ENCODE data around the gene COMMD7. TPM values are rescaled to one million over a fixed set of nuclear protein-coding genes. Genes with fewer than 3 reads are reported as not detected.

COMMD7 gene
- total and polyA plus RNA-seq, 5 donors from 2014 or later = 52.3 to 157 (median 127) TPM

DNA sequence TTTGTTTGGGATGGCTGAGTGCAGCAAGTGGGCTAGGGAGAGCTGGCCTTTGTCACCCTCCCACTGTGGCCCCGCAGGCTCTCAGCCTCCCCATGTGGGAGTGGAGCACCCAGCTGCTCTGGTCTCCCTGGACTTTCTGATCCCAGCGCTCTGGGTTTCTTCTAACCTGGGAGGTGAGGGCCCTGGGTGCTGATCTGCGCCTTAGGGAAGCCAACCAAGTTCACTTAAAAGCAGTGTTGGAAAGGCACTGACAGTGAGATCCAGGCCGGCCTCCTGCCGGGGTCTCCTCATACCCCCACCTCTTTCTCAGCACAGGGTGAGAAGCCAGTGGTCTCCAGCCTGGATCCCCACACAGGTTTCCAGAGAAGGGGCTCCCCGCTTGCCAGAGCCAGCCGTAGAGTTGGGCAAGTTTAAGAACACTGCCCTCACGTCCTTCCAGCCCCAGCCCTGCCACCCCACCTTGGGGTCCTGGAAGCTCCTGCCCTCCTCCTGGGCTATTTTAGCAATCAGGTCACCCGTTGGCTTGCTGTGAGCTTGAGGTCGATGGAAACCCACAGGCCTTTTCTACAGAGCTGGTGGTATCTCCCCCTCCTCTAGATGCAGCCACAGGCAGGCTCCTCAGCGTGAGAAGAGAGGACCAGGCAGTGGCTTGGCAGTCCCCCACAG, 79.1 kb downstream of the COMMD7 start:
- Histone ChIP-seq H3K4me1 (ENCODE audit: control insufficient read depth, insufficient read depth, low read length, poor library complexity, severe bottlenecking) (no peaks in the 10 kb centered on the region), H3K27me3 (ENCODE audit: control insufficient read depth, insufficient read depth, low read length) (no peaks in the 10 kb centered on the region), H3K4me3 (ENCODE audit: low read depth, low read length) (no peak overlapping the region), H3K9me3 (ENCODE audit: control insufficient read depth in 2 of 2, low read length in 2 of 2) (peaks cover 0 to 3% of the 10 kb centered on the region in 2 experiments), H3K27ac (ENCODE audit: insufficient read depth, low read length, poor library complexity, severe bottlenecking) (no peak overlapping the region), H3K36me3 (ENCODE audit: control insufficient read depth, insufficient read depth, low read length) (no peaks in the 10 kb centered on the region)
- DNase-seq (no peak), ATAC-seq (ENCODE audit: low read depth in 2 of 2) (peak in 1 of 2 donors; percentile 20)
- H3K36me3 Mint-ChIP-seq = no peaks in the 10 kb centered on the region
- no peak overlapping the region for H3K4me3 Mint-ChIP-seq
- no peaks in the 10 kb centered on the region for H3K27me3 Mint-ChIP-seq
- H3K9me3 Mint-ChIP-seq = peaks cover 0 to 2% (median 0%) of the 10 kb centered on the region in 7 donors
- H3K4me1 Mint-ChIP-seq = peaks cover 0 to 6% (median 2%) of the 10 kb centered on the region in 4 donors
- H3K27ac Mint-ChIP-seq = no peak overlapping the region

DNA sequence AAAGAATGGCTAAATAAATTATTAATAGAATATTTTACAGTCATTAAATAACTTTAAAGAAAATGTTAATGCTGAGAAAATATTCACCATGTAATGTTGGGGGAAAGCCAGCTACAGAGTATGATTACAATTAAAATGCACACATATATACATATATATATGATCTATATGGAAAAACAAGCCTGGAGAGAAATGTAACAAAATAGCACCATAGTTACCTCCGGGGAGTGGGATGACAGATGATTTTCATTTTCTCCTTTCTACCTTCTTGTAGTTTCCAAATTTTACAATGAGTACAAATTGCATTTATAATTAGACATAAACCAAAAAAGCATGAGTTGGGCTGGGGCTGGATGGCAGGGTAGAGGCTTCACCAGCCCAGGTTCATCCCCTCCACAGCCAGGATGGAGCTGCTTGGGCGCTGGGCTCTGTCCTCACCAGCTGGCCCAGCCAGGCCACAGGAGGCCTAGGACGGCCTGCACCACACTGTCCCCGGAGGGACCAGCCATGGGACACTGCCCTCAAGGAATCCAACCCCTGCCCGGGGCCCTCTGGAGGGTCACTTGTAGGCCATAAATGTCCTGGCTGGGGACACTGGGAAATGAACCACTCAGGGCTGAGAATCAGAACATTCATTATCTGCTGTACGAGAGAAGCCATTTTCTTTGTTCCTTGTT, 79.8 kb downstream of the COMMD7 start:
- Mint-ChIP-seq H3K36me3 (no peaks in the 10 kb centered on the region), H3K4me1 (peaks cover 0 to 6% (median 2%) of the 10 kb centered on the region in 4 donors), H3K27ac (peak overlapping the region in 1 of 3 donors; percentile 60), H3K27me3 (no peaks in the 10 kb centered on the region), H3K4me3 (no peak overlapping the region), H3K9me3 (peaks cover 0 to 2% (median 0%) of the 10 kb centered on the region in 7 donors)
- Histone ChIP-seq H3K36me3 (ENCODE audit: control insufficient read depth, insufficient read depth, low read length) (no peaks in the 10 kb centered on the region), H3K27me3 (ENCODE audit: control insufficient read depth, insufficient read depth, low read length) (no peaks in the 10 kb centered on the region), H3K4me1 (ENCODE audit: control insufficient read depth, insufficient read depth, low read length, poor library complexity, severe bottlenecking) (no peaks in the 10 kb centered on the region), H3K9me3 (ENCODE audit: control insufficient read depth in 2 of 2, low read length in 2 of 2) (peaks cover 0 to 3% of the 10 kb centered on the region in 2 experiments), H3K27ac (ENCODE audit: insufficient read depth, low read length, poor library complexity, severe bottlenecking) (no peak overlapping the region), H3K4me3 (ENCODE audit: low read depth, low read length) (no peak overlapping the region)
- no peak for DNase-seq
- no peak for ATAC-seq (ENCODE audit: low read depth in 2 of 2)

DNA sequence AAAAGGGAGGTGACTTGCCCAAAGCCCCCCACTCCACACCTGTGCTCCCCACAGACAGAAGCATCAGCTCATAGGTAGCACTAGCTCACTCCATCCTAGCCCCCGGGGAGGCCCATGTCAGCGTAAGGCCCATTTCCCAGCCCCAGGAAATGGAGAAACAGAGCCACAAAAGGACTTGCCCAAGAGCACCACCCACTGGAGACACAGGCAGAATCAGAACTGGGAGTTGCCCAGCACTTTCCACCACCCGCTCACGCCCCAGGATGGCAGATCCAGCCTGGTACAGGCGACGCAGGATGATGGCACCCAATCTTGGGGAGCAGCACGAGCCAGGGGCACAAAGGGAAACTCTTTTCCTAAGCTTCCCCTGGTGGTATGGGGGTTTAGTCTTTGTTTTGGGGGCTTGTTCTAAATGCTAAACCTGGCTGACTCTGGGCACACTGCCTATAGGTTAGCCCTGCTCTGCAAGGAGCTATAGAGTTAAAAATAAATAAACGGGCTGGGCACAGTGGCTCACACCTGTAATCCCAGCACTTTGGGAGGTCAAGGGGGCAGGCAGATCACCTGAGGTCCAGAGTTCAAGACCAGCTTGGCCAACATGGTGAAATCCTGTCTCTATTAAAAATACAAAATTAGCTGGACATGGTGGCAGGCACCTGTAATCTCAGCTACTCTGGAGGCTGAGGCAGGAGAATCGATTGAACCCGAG, 81.3 kb downstream of the COMMD7 start:
- Mint-ChIP-seq H3K9me3 (peaks cover 0 to 2% (median 0%) of the 10 kb centered on the region in 7 donors), H3K4me3 (no peak overlapping the region), H3K4me1 (peaks cover 0 to 4% (median under 1%) of the 10 kb centered on the region in 4 donors), H3K27me3 (no peaks in the 10 kb centered on the region), H3K36me3 (no peaks in the 10 kb centered on the region), H3K27ac (no peak overlapping the region)
- H3K27ac ChIP-seq (ENCODE audit: insufficient read depth, low read length, poor library complexity, severe bottlenecking) = no peak overlapping the region
- H3K9me3 ChIP-seq (ENCODE audit: control insufficient read depth in 2 of 2, low read length in 2 of 2) = peaks cover 0 to 3% of the 10 kb centered on the region in 2 experiments
- H3K4me1 ChIP-seq (ENCODE audit: control insufficient read depth, insufficient read depth, low read length, poor library complexity, severe bottlenecking) = no peaks in the 10 kb centered on the region
- H3K36me3 ChIP-seq (ENCODE audit: control insufficient read depth, insufficient read depth, low read length) = no peaks in the 10 kb centered on the region
- DNase-seq (no peak), ATAC-seq (ENCODE audit: low read depth in 2 of 2) (no peak)
- no peaks in the 10 kb centered on the region for H3K27me3 ChIP-seq (ENCODE audit: control insufficient read depth, insufficient read depth, low read length)
- H3K4me3 ChIP-seq (ENCODE audit: low read depth, low read length) = no peak overlapping the region

DNA sequence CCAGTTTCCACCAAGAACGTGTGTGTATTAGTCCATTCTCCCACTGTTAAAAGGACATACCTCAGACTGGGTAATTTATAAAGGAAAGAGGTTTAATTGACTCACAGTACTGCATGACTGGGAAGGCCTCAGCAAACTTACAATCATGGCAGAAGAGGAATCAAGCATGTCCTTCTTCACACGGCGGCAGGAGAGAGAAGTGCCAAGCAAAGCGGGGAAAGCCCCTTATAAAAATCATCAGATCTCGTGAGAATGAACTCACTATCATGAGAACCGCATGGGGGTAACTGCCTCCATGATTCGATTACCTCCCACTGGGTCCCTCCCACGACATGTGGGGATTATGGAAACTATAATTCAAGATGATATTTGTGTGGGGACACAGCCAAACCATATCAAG, 82.6 kb downstream of the COMMD7 start:
- Histone ChIP-seq H3K9me3 (ENCODE audit: control insufficient read depth in 2 of 2, low read length in 2 of 2) (peaks cover 0 to 3% of the 10 kb centered on the region in 2 experiments), H3K4me3 (ENCODE audit: low read depth, low read length) (no peak overlapping the region), H3K27ac (ENCODE audit: insufficient read depth, low read length, poor library complexity, severe bottlenecking) (no peak overlapping the region), H3K4me1 (ENCODE audit: control insufficient read depth, insufficient read depth, low read length, poor library complexity, severe bottlenecking) (no peaks in the 10 kb centered on the region), H3K27me3 (ENCODE audit: control insufficient read depth, insufficient read depth, low read length) (no peaks in the 10 kb centered on the region), H3K36me3 (ENCODE audit: control insufficient read depth, insufficient read depth, low read length) (no peaks in the 10 kb centered on the region)
- no peaks in the 10 kb centered on the region for H3K27me3 Mint-ChIP-seq
- H3K36me3 Mint-ChIP-seq = no peaks in the 10 kb centered on the region
- H3K4me1 Mint-ChIP-seq = peaks cover 0 to 4% (median 0%) of the 10 kb centered on the region in 4 donors
- no peak for ATAC-seq (ENCODE audit: low read depth in 2 of 2)
- no peak for DNase-seq
- no peak overlapping the region for H3K27ac Mint-ChIP-seq
- H3K4me3 Mint-ChIP-seq = no peak overlapping the region
- H3K9me3 Mint-ChIP-seq = peaks cover 0 to 2% (median 0%) of the 10 kb centered on the region in 7 donors

DNA sequence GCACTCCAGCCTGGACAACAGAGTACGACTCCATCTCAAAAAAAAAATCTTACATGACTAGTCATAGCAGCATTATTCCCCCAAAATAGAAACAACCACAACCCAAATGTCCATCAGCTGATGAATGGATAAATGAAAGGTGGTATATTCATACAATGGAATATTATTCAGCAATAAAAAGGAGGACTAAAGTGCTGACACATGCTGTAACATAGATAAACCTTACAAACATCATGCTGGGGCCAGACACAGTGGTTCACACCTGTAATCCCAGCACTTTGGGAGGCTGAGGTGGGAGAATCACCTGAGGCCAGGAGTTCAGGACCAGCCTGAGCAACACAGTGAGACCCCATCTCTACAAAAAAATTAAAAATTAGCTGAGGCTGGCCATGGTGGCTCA, 86.4 kb downstream of the COMMD7 start:
- Mint-ChIP-seq H3K36me3 (no peaks in the 10 kb centered on the region), H3K27me3 (peaks cover 5% of the 10 kb centered on the region)
- ATAC-seq (ENCODE audit: low read depth in 2 of 2) = no peak

DNA sequence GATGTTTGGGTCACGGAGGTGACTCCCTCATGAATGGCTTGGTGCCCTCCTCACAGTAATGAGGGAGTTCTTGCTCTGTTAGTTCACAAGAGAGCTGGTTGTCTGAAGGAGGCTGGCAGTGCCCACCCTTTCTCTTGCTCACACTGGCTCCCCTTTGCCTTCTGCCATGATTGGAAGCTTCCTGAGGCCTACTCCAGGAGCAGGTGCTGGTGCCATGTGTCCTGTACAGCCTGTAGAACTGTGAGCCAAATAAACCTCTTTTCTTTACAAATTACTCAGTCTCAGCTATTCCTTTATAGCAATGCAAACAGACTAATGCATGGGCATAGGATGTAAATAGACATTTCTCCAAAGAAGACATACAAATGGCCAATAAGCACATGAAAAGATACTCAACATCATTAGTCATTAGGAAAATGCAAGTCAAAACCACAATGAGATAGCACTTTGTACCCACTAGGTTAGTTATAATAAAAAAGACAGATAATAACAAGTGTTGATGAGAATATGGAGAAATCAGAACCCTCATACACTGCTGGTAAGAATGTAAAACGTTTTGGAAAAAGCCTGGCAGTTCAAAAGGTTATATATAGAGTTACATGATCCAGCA, 87.3 kb downstream of the COMMD7 start:
- H3K27ac Mint-ChIP-seq = no peak overlapping the region
- peaks cover 0 to 2% (median 0%) of the 10 kb centered on the region in 7 donors for H3K9me3 Mint-ChIP-seq
- ATAC-seq (ENCODE audit: low read depth in 2 of 2) (no peak), DNase-seq (no peak)
- Histone ChIP-seq H3K9me3 (ENCODE audit: control insufficient read depth in 2 of 2, low read length in 2 of 2) (peaks cover 0 to 3% of the 10 kb centered on the region in 2 experiments), H3K36me3 (ENCODE audit: control insufficient read depth, insufficient read depth, low read length) (no peaks in the 10 kb centered on the region), H3K4me1 (ENCODE audit: control insufficient read depth, insufficient read depth, low read length, poor library complexity, severe bottlenecking) (peaks cover 5% of the 10 kb centered on the region), H3K27me3 (ENCODE audit: control insufficient read depth, insufficient read depth, low read length) (no peaks in the 10 kb centered on the region), H3K27ac (ENCODE audit: insufficient read depth, low read length, poor library complexity, severe bottlenecking) (no peak overlapping the region), H3K4me3 (ENCODE audit: low read depth, low read length) (no peak overlapping the region)
- no peak overlapping the region for H3K4me3 Mint-ChIP-seq
- peaks cover 0 to 11% (median 5%) of the 10 kb centered on the region in 4 donors for H3K4me1 Mint-ChIP-seq
- H3K27me3 Mint-ChIP-seq = peaks cover 9% of the 10 kb centered on the region
- no peaks in the 10 kb centered on the region for H3K36me3 Mint-ChIP-seq

More for the DNA sequence above, 86.4 kb downstream of the COMMD7 start:
- Histone ChIP-seq H3K4me1 (ENCODE audit: control insufficient read depth, insufficient read depth, low read length, poor library complexity, severe bottlenecking) (peaks cover 5% of the 10 kb centered on the region), H3K4me3 (ENCODE audit: low read depth, low read length) (no peak overlapping the region), H3K9me3 (ENCODE audit: control insufficient read depth in 2 of 2, low read length in 2 of 2) (peaks cover 0 to 3% of the 10 kb centered on the region in 2 experiments), H3K27me3 (ENCODE audit: control insufficient read depth, insufficient read depth, low read length) (no peaks in the 10 kb centered on the region), H3K27ac (ENCODE audit: insufficient read depth, low read length, poor library complexity, severe bottlenecking) (no peak overlapping the region), H3K36me3 (ENCODE audit: control insufficient read depth, insufficient read depth, low read length) (no peaks in the 10 kb centered on the region)
- DNase-seq = no peak
- Mint-ChIP-seq H3K4me3 (no peak overlapping the region), H3K27ac (no peak overlapping the region), H3K4me1 (peaks cover 0 to 10% (median 5%) of the 10 kb centered on the region in 4 donors), H3K9me3 (peaks cover 0 to 2% (median 0%) of the 10 kb centered on the region in 7 donors)

DNA sequence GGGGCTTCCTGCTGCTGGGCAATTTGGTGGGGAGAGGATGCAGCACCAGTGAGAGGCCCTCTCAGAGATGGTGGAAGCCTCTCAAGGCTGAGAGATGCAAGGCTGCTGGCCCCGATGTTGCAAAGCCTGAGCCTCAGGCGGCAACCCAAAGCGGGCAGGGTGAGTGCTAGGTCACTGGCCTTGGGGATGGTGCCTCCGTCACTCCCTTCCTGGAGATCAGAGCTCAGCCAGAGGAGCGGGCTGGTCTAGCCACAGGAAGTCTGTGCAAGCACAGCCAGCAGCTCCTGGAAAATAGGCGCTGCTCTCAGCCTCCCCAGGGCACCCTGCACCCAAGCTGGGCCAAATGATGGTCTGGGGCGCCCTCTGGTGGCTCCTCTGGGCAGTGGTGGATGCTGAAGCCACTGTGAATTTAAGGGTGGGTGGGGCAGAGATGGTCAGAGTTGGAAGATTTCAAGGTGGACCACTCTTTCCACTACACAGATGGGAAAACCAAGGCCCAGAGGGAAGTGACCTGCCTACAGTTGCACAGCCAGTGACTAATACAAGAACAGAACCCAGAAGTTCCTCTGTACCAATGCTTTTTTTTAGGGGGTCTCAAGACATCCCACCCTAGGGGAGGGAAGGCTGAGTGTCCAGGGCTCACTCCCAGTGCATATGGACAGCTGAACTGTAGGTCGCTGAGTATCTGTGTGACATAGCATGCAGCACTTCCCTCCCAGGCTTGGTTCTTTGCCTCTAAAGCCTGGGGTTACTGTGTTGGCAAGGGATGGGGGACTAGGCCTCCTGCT, 90.3 kb downstream of the COMMD7 start:
- peak overlapping the region in 3 of 4 donors; percentile 10 to 26 (median 16) for H3K4me3 Mint-ChIP-seq
- H3K27ac Mint-ChIP-seq = no peak overlapping the region
- Histone ChIP-seq H3K9me3 (ENCODE audit: control insufficient read depth in 2 of 2, low read length in 2 of 2) (no peaks in the 10 kb centered on the region), H3K4me3 (ENCODE audit: low read depth, low read length) (peak overlapping the region; percentile 41), H3K4me1 (ENCODE audit: control insufficient read depth, insufficient read depth, low read length, poor library complexity, severe bottlenecking) (peaks cover 5% of the 10 kb centered on the region), H3K36me3 (ENCODE audit: control insufficient read depth, insufficient read depth, low read length) (no peaks in the 10 kb centered on the region), H3K27ac (ENCODE audit: insufficient read depth, low read length, poor library complexity, severe bottlenecking) (no peak overlapping the region), H3K27me3 (ENCODE audit: control insufficient read depth, insufficient read depth, low read length) (no peaks in the 10 kb centered on the region)
- ATAC-seq (ENCODE audit: low read depth in 2 of 2) (peak; percentile 92 to 95), DNase-seq (peak; percentile 78 to 84 (median 83))
- peaks cover 9% of the 10 kb centered on the region for H3K27me3 Mint-ChIP-seq
- H3K9me3 Mint-ChIP-seq = no peaks in the 10 kb centered on the region
- no peaks in the 10 kb centered on the region for H3K36me3 Mint-ChIP-seq
- peaks cover 0 to 11% (median 5%) of the 10 kb centered on the region in 4 donors for H3K4me1 Mint-ChIP-seq

Measured in CD4-positive, CD25-positive, alpha-beta regulatory T cell (primary cell).